Osteocyte (in vitro differentiated cells): ENCODE data around the gene FNDC3B. TPM values are rescaled to one million over a fixed set of nuclear protein-coding genes. Genes with fewer than 3 reads are reported as not detected.

Experiments used
- DNase-seq: peaks from one replicate; pipeline ENCODE4 v3.0.0; 2021; ENCODE audit warnings: mixed read lengths; ENCODE audit not compliant: unreplicated experiment; ENCODE audit errors: extremely low spot score
- H3K27ac Mint-ChIP-seq: one replicate; pipeline ENCODE4 v1.8.0; 2021; ENCODE audit warnings: mild to moderate bottlenecking, mixed read lengths; ENCODE audit not compliant: unreplicated experiment
- H3K27me3 Mint-ChIP-seq: one replicate; pipeline ENCODE4 v1.8.0; 2021; ENCODE audit warnings: mixed read lengths; ENCODE audit not compliant: unreplicated experiment
- H3K36me3 Mint-ChIP-seq: one replicate; pipeline ENCODE4 v1.8.0; 2021; ENCODE audit warnings: mixed read lengths; ENCODE audit not compliant: unreplicated experiment
- H3K4me1 Mint-ChIP-seq: one replicate; pipeline ENCODE4 v1.8.0; 2021; ENCODE audit warnings: mixed read lengths; ENCODE audit not compliant: unreplicated experiment
- H3K4me3 Mint-ChIP-seq: one replicate; pipeline ENCODE4 v1.8.0; 2021; ENCODE audit warnings: mild to moderate bottlenecking, moderate library complexity, mixed read lengths; ENCODE audit not compliant: unreplicated experiment
- H3K9me3 Mint-ChIP-seq: one replicate; pipeline ENCODE4 v1.8.0; 2021; ENCODE audit warnings: mixed read lengths; ENCODE audit not compliant: unreplicated experiment
- CTCF ChIP-seq: fragments of 200-600 bp; sonication (generic); IDR thresholded peaks from 2 replicates; pipeline ENCODE4 v1.5.0; 2021; ENCODE audit warnings: antibody characterized with exemption, mild to moderate bottlenecking, moderate library complexity
- total RNA-seq: library from RNA; stranded (reverse); gene quantifications from 2 replicates; pipeline ENCODE4 v1.2.1, GENCODE V29; 2021

FNDC3B gene
- total RNA-seq, 1 donor from 2014 or later = 240 TPM

- no peak for DNase-seq
- no peaks in the 10 kb centered on the region for H3K36me3 Mint-ChIP-seq
- no peak overlapping the region for H3K27ac Mint-ChIP-seq
- H3K4me3 Mint-ChIP-seq = no peak overlapping the region
- peaks cover 11% of the 10 kb centered on the region for H3K9me3 Mint-ChIP-seq
- H3K4me1 Mint-ChIP-seq = no peaks in the 10 kb centered on the region
- no peaks in the 10 kb centered on the region for H3K27me3 Mint-ChIP-seq
- TF ChIP-seq CTCF = no peak
Measured at GRCh38 chr3:172021164-172021563, 18.2 kb upstream of the FNDC3B start.

GRCh38 chr3:172021859-172022258 is 17.5 kb upstream of the FNDC3B start:
- no peaks in the 10 kb centered on the region for H3K4me1 Mint-ChIP-seq
- H3K9me3 Mint-ChIP-seq = peaks cover 10% of the 10 kb centered on the region
- TF ChIP-seq CTCF = no peak
- no peak for DNase-seq
- no peaks in the 10 kb centered on the region for H3K36me3 Mint-ChIP-seq
- H3K4me3 Mint-ChIP-seq = no peak overlapping the region
- H3K27ac Mint-ChIP-seq = no peak overlapping the region
- no peaks in the 10 kb centered on the region for H3K27me3 Mint-ChIP-seq

- no peak overlapping the region for H3K27ac Mint-ChIP-seq
- H3K4me1 Mint-ChIP-seq = no peaks in the 10 kb centered on the region
- no peak overlapping the region for H3K4me3 Mint-ChIP-seq
- no peaks in the 10 kb centered on the region for H3K27me3 Mint-ChIP-seq
- DNase-seq = no peak
- TF ChIP-seq CTCF = no peak
- H3K9me3 Mint-ChIP-seq = peaks cover 2% of the 10 kb centered on the region
- no peaks in the 10 kb centered on the region for H3K36me3 Mint-ChIP-seq
Measured at GRCh38 chr3:172023915-172024314, 15.5 kb upstream of the FNDC3B start.

- no peak overlapping the region for H3K4me3 Mint-ChIP-seq
- no peak for TF ChIP-seq CTCF
- H3K36me3 Mint-ChIP-seq = no peaks in the 10 kb centered on the region
- DNase-seq = no peak
- no peaks in the 10 kb centered on the region for H3K4me1 Mint-ChIP-seq
- no peaks in the 10 kb centered on the region for H3K9me3 Mint-ChIP-seq
- H3K27ac Mint-ChIP-seq = no peak overlapping the region
- no peaks in the 10 kb centered on the region for H3K27me3 Mint-ChIP-seq
Measured at GRCh38 chr3:172024679-172025078, 14.7 kb upstream of the FNDC3B start.

GRCh38 chr3:172029425-172030098 is 9.8 kb upstream of the FNDC3B start:
- Mint-ChIP-seq H3K4me3 (no peak overlapping the region), H3K27me3 (no peaks in the 10 kb centered on the region)

More at GRCh38 chr3:172029425-172030098, 9.8 kb upstream of the FNDC3B start:
- no peak for TF ChIP-seq CTCF
- no peaks in the 10 kb centered on the region for H3K9me3 Mint-ChIP-seq
- DNase-seq = no peak
- peaks cover 4% of the 10 kb centered on the region for H3K4me1 Mint-ChIP-seq
- no peak overlapping the region for H3K27ac Mint-ChIP-seq
- peaks cover 5% of the 10 kb centered on the region for H3K36me3 Mint-ChIP-seq
